ENCODE measurements around the gene KLHL40. TPM values are rescaled to one million over a fixed set of nuclear protein-coding genes. Genes with fewer than 3 reads are reported as not detected.

KLHL40 gene
- total and polyA plus RNA-seq, 10 of the 15 experiments (the other 5 are each of a cell fraction or from before 2014, with no cell fraction given), result not detected

GRCh38 chr3:42692667-42693529, 7.6 kb downstream of the KLHL40 start:
- in situ Hi-C loops (cut with MboI) (no loop called here), intact Hi-C loops (cut with micrococcal nuclease; ENCODE audit: unreplicated experiment) (no loop called here)
- ATAC-seq, result no peak
- no peak overlapping the region for H2AFZ ChIP-seq (ENCODE audit: control insufficient read depth, low read depth, low read length)
- H3K27ac ChIP-seq (ENCODE audit: control insufficient read depth, insufficient read depth), result no peak overlapping the region
- H3K4me2 ChIP-seq (ENCODE audit: control insufficient read depth, insufficient read depth), result no peak overlapping the region
- no peak overlapping the region for H3K9ac ChIP-seq (ENCODE audit: control insufficient read depth, insufficient read depth, low read length)
- no TSS peak for BruUV-seq (replicated peaks)
- no peaks in the 10 kb centered on the region for H3K9me3 ChIP-seq (replicated peaks; ENCODE audit: control insufficient read depth, insufficient read depth, low read length)
- no peaks in the 10 kb centered on the region for H3K27me3 ChIP-seq (replicated peaks in 1 of 2; ENCODE audit: control insufficient read depth in 2 of 2, insufficient read depth in 2 of 2, low read length in 1 of 2)
- no peak for DNase-seq (ENCODE audit: low read depth, low spot score)
- FAIRE-seq, result no peak
- TF ChIP-seq BACH1 (IDR thresholded peaks at IDR 0.05; ENCODE audit: borderline replicate concordance) (no peak), ETV6 (conservative IDR thresholded peaks at IDR 0.05 in 1 of 2, IDR thresholded peaks at IDR 0.05 in 1 of 2; ENCODE audit: borderline replicate concordance in 1 of 2, low read depth in 1 of 2) (no peak), PRDM15 (CRISPR knock-in tag; IDR thresholded peaks at IDR 0.05) (no peak), ZNF217 (IDR thresholded peaks at IDR 0.05) (no peak), POLR2AphosphoS5 (IDR thresholded peaks at IDR 0.05; ENCODE audit: low read length) (no peak), RELB (IDR thresholded peaks at IDR 0.05; ENCODE audit: low read depth) (no peak), PAX5 (IDR thresholded peaks at IDR 0.05; ENCODE audit: borderline replicate concordance, low read depth, low read length) (no peak), JUNB (IDR thresholded peaks at IDR 0.05) (no peak), CEBPB (IDR thresholded peaks at IDR 0.05; ENCODE audit: borderline replicate concordance in 1 of 2, low read depth in 2 of 2, low read length in 2 of 2) (no peak), SMAD1 (IDR thresholded peaks at IDR 0.05; ENCODE audit: low read depth, partially characterized antibody) (no peak), YBX1 (IDR thresholded peaks at IDR 0.05) (no peak), EP300 (IDR thresholded peaks at IDR 0.05; ENCODE audit: borderline replicate concordance in 1 of 2, control insufficient read depth in 1 of 2, low read depth in 2 of 2, low read length in 2 of 2) (no peak), ZNF207 (IDR thresholded peaks at IDR 0.05; ENCODE audit: borderline replicate concordance) (no peak)
- no peaks in the 10 kb centered on the region for H3K79me2 ChIP-seq (ENCODE audit: control insufficient read depth, insufficient read depth, low read length)
- POLR2A ChIA-PET, result no interaction called here
- WGBS (ENCODE audit: insufficient coverage, insufficient replicate concordance, low lambda C conversion rate, missing lambda C conversion rate), result 38% methylated on average over 17 of the region's 17 CpGs
- no peak overlapping the region for H3K4me3 ChIP-seq
- no peaks in the 10 kb centered on the region for H3K4me1 ChIP-seq (ENCODE audit: control insufficient read depth, insufficient read depth, low read length)
- no peaks in the 10 kb centered on the region for H3K36me3 ChIP-seq (ENCODE audit: control insufficient read depth in 2 of 2, insufficient read depth in 2 of 2, low read length in 1 of 2)
- SMC1A ChIA-PET (ENCODE audit: uncharacterized antibody, unreplicated experiment), result interaction anchor here (0.6 kb wide), 1 partner anchor 307 kb away, joined by 3 read pairs; no protein-coding TSS in a partner anchor
- H4K20me1 ChIP-seq (ENCODE audit: control insufficient read depth, insufficient read depth), result no peaks in the 10 kb centered on the region
- CTCF ChIA-PET, result no interaction called here
- RAD21 ChIA-PET (ENCODE audit: unreplicated experiment), result no interaction called here
